ENCODE measurements around the gene PARP14. TPM values are rescaled to one million over a fixed set of nuclear protein-coding genes. Genes with fewer than 3 reads are reported as not detected.

Gene PARP14
- total and polyA plus RNA-seq, 2 donors (not counting 1 experiment from before 2014, with no cell fraction given), result 113 to 188 TPM

DNA sequence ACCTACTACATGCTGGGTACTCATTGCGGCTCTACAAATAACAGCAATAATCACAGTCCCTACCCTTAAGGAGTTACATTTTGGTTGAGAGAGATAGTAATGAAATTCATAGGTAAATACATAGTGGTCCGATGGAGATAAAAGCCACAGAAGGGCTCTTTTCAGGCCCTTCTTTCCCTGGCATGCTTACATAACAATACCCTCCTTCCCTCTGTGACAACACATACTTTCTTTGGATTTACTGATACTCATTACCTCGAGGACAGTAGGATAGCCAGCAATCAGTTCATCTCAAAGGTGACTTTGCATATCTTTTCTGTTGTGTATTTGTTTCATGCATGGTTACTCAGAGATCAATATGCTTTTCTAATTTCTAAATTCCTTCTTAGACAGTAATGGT is 58.5 kb downstream of the PARP14 start:
- Histone ChIP-seq H3K36me3 (replicated peaks in 1 of 2; ENCODE audit: control extremely low read depth in 1 of 2, control insufficient read depth in 1 of 2, extremely low read depth in 1 of 2, insufficient read depth in 2 of 2, low read length in 1 of 2) (peaks cover 4 to 20% of the 10 kb centered on the region in 2 experiments), H3K27ac (ENCODE audit: low read length in 2 of 2) (no peak overlapping the region), H3K79me2 (ENCODE audit: control insufficient read depth, insufficient read depth, low read length) (no peaks in the 10 kb centered on the region), H3K27me3 (replicated peaks in 1 of 4; ENCODE audit: control extremely low read depth in 1 of 4, control insufficient read depth in 3 of 4, insufficient read depth in 4 of 4, low read length in 3 of 4) (no peaks in the 10 kb centered on the region), H3K4me2 (replicated peaks; ENCODE audit: low read depth, low read length, poor library complexity, severe bottlenecking) (no peak overlapping the region), H3K4me3 (ENCODE audit: control extremely low read depth in 1 of 5, extremely low read depth in 1 of 5, insufficient read depth in 1 of 5, low read depth in 2 of 5, low read length in 4 of 5) (no peak overlapping the region), H3K9ac (ENCODE audit: low read length) (no peak overlapping the region), H4K20me1 (ENCODE audit: control insufficient read depth, insufficient read depth, low read length, poor library complexity, severe bottlenecking) (no peaks in the 10 kb centered on the region), H3K4me1 (ENCODE audit: control insufficient read depth in 2 of 2, insufficient read depth in 2 of 2, low read length in 2 of 2) (no peaks in the 10 kb centered on the region), H3K9me3 (ENCODE audit: control extremely low read depth in 1 of 3, control insufficient read depth in 2 of 3, insufficient read depth in 1 of 3, low read length in 2 of 3) (no peaks in the 10 kb centered on the region), H2AFZ (ENCODE audit: insufficient read depth, low read depth, low read length, poor library complexity, severe bottlenecking) (no peak overlapping the region)
- intact Hi-C loops (cut with micrococcal nuclease), result no loop called here
- no peaks in the 10 kb centered on the region for H3K4me1 Mint-ChIP-seq
- DNase-seq (no peak), ATAC-seq (ENCODE audit: low read depth) (no peak)
- H3K27ac Mint-ChIP-seq, result no peak overlapping the region
- WGBS (ENCODE audit: insufficient coverage), result no CpG with 5 or more reads among the region's 3 CpGs
- no peaks in the 10 kb centered on the region for H3K27me3 Mint-ChIP-seq
- no peak for TF ChIP-seq EZH2 (IDR thresholded peaks at IDR 0.05; ENCODE audit: borderline replicate concordance, insufficient read depth, low read depth, low read length, poor library complexity, severe bottlenecking)
- TF ChIP-seq, protein P1, sequence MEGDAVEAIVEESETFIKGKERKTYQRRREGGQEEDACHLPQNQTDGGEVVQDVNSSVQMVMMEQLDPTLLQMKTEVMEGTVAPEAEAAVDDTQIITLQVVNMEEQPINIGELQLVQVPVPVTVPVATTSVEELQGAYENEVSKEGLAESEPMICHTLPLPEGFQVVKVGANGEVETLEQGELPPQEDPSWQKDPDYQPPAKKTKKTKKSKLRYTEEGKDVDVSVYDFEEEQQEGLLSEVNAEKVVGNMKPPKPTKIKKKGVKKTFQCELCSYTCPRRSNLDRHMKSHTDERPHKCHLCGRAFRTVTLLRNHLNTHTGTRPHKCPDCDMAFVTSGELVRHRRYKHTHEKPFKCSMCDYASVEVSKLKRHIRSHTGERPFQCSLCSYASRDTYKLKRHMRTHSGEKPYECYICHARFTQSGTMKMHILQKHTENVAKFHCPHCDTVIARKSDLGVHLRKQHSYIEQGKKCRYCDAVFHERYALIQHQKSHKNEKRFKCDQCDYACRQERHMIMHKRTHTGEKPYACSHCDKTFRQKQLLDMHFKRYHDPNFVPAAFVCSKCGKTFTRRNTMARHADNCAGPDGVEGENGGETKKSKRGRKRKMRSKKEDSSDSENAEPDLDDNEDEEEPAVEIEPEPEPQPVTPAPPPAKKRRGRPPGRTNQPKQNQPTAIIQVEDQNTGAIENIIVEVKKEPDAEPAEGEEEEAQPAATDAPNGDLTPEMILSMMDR (IDR thresholded peaks at IDR 0.05), result no peak
- CTCF ChIA-PET, result no interaction called here
- H3K9me3 Mint-ChIP-seq (ENCODE audit: insufficient read depth), result peaks cover 4% of the 10 kb centered on the region
- no peak overlapping the region for H3K4me3 Mint-ChIP-seq
- POLR2A ChIA-PET, result no interaction called here

DNA sequence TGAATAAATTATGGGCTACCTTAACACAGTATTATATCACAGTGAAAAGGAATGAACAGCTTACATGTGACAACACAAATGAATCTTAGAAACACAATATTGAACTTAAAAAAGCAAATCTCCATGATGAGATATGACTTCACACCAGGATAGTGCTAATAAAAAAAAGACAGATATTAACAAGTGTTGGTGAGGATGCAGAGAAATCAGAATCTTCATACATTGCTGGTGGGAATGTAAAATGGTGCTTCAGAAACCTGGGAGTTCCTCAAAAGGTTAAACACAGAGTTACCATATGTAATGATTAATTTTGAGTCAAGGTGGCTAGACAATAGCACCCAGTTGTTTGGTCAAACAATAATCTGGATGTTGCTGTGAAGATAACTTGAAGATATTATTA is 61.6 kb downstream of the PARP14 start:
- ATAC-seq (ENCODE audit: low read depth), result no peak
- Histone ChIP-seq H3K4me2 (replicated peaks; ENCODE audit: low read depth, low read length, poor library complexity, severe bottlenecking) (no peak overlapping the region), H3K9me3 (ENCODE audit: control extremely low read depth in 1 of 3, control insufficient read depth in 2 of 3, insufficient read depth in 1 of 3, low read length in 2 of 3) (no peaks in the 10 kb centered on the region), H3K4me3 (ENCODE audit: control extremely low read depth in 1 of 5, extremely low read depth in 1 of 5, insufficient read depth in 1 of 5, low read depth in 2 of 5, low read length in 4 of 5) (no peak overlapping the region), H3K9ac (ENCODE audit: low read length) (no peak overlapping the region), H2AFZ (ENCODE audit: insufficient read depth, low read depth, low read length, poor library complexity, severe bottlenecking) (no peak overlapping the region), H3K79me2 (ENCODE audit: control insufficient read depth, insufficient read depth, low read length) (no peaks in the 10 kb centered on the region), H4K20me1 (ENCODE audit: control insufficient read depth, insufficient read depth, low read length, poor library complexity, severe bottlenecking) (no peaks in the 10 kb centered on the region), H3K4me1 (ENCODE audit: control insufficient read depth in 2 of 2, insufficient read depth in 2 of 2, low read length in 2 of 2) (no peaks in the 10 kb centered on the region), H3K27ac (ENCODE audit: low read length in 2 of 2) (no peak overlapping the region), H3K36me3 (replicated peaks in 1 of 2; ENCODE audit: control extremely low read depth in 1 of 2, control insufficient read depth in 1 of 2, extremely low read depth in 1 of 2, insufficient read depth in 2 of 2, low read length in 1 of 2) (peaks cover 8 to 20% of the 10 kb centered on the region in 2 experiments), H3K27me3 (replicated peaks in 1 of 4; ENCODE audit: control extremely low read depth in 1 of 4, control insufficient read depth in 3 of 4, insufficient read depth in 4 of 4, low read length in 3 of 4) (no peaks in the 10 kb centered on the region)
- DNase-seq, result no peak
- TF ChIP-seq, protein P1 (IDR thresholded peaks at IDR 0.05), result no peak
- no peak for TF ChIP-seq EZH2 (IDR thresholded peaks at IDR 0.05; ENCODE audit: borderline replicate concordance, insufficient read depth, low read depth, low read length, poor library complexity, severe bottlenecking)
- ChIA-PET POLR2A (no interaction called here), CTCF (no interaction called here)
- Mint-ChIP-seq H3K4me1 (no peaks in the 10 kb centered on the region), H3K27ac (no peak overlapping the region), H3K4me3 (no peak overlapping the region), H3K9me3 (ENCODE audit: insufficient read depth) (peaks cover 4% of the 10 kb centered on the region), H3K27me3 (no peaks in the 10 kb centered on the region)
- intact Hi-C loops (cut with micrococcal nuclease), result no loop called here
